GM18505 (cell line): ENCODE results near the gene TBRG4.

Experiments
- ATAC-seq: cut with Tn5 transposase; IDR thresholded peaks from one replicate; pipeline ENCODE4 v1.9.1; 2021; ENCODE audit not compliant: unreplicated experiment
- POLR2A ChIP-seq: IDR thresholded peaks from 4 replicates; pipeline ENCODE4 v1.6.1; 2011; ENCODE audit warnings: borderline replicate concordance; ENCODE audit not compliant: insufficient read depth, insufficient read length; ENCODE audit errors: extremely low read depth

Gene TBRG4

DNA sequence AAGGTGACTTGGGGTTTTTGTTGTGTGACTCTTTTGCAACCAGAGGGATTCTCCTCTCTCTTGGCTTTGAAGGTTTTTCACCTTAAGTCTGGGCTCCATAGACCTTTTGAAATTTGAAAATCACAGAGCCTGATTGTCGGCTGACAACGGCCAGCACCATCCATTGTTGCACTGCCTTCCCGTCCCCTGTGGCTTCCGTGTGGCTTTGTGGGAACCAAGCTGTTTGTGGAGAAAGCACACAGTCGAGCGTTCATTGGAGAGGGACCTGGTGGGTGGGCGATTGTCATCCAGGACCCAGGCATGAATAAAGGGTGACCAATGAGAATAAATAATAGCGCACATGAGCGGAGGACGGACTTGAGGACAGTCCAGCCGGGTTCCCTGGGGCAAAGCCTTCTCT, 38.7 kb upstream of the TBRG4 start:
- no peak for ATAC-seq
- no peak for TF ChIP-seq POLR2A

- no peak for ATAC-seq
- TF ChIP-seq POLR2A: no peak
Measured at GRCh38 chr7:45149606-45150005, 38.1 kb upstream of the TBRG4 start.

DNA sequence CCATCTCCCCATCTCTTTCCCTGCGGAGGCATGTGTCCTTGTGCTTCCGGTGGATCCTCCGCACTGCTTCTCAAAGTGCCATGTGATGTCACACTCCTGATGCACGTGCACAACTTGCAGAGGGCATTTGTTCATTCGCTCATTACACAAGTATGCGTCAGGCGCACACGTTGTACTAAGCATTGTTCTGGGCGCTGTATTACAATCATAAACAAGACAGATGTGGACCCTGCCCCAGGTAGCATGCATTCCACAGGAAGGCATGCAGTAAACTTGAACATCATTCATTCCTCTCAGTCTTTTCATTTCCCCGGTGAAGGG, 37.1 kb upstream of the TBRG4 start:
- no peak for TF ChIP-seq POLR2A
- no peak for ATAC-seq

DNA sequence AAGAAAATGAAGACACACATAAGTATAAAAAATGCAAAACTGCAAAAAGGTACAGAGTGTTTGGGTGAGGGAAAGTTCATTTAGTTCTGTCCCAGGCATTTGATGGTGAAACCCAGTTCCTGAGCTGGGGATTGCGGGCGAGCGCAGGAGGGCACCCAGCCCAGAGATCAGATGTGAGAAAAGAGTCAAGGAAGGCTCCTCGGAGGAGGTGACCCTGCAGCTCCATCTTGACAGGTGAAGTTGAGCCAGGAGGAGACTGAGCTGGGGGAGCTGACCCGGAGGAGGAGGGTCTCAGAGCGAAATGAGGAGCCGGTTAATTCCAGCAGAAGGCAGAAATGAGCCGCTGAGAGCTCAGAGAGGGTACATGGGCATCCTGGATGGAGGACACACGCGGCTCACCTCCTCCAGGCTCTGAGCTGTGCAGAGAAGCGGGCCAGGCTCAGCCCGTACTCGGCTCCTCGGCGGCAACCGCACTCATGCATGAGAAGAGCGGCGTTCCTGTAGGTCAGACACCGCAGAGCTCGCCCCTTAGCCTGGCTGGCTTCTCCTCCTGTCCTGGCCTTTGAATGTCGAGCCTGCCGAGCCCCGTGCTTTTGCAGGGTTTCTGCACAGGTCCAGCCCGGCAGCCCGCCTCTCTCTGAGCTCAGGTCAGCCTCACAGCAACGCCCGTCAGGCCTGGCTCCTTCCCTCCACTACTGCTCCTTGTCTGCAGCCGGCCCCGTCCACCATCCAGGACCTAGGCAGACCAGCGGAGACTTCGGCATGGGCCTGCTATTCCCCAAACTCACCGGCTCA, 36.6 kb upstream of the TBRG4 start:
- no peak for TF ChIP-seq POLR2A
- ATAC-seq: no peak

DNA sequence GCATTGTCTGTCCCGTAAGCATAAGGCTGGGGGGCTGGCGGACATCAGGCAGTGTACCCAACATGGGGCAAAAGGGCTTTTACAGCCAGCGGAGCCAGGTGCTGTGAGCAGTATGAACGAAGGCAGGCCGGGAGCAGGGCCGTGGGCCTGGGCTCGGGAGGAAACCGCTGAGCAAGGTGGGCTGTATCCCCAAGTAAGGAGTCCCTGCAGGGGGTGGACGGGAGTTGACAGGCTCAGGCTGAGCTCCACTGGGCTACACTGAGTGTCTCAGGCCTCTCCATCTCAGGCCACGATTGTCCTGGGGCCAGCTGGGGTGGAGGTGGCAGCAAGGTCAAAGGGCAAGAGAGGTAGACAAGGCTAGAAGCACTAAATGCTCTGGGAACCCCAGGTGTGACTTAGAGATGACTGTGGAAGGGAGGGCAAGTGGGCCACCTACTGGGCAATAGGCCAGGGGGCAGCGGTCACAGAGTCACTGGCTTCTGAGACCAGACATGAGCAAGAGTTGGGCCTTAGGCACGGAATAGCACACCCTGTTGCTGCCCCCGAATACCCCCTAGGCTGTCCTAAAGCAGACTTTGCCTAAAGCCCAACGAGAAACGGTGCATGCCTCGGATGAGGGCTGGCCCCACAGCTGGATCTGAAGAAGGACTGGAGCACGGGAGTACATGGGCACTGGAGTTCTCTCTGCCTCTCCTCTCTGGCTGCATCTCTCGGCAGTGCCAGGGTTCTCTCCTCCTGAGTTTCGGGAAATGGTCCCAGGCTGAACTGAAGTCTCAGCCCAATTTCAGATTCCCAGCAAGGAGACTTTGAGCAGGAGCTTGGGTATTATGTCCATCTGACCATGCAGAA, 35.3 kb upstream of the TBRG4 start:
- TF ChIP-seq POLR2A: no peak
- no peak for ATAC-seq

DNA sequence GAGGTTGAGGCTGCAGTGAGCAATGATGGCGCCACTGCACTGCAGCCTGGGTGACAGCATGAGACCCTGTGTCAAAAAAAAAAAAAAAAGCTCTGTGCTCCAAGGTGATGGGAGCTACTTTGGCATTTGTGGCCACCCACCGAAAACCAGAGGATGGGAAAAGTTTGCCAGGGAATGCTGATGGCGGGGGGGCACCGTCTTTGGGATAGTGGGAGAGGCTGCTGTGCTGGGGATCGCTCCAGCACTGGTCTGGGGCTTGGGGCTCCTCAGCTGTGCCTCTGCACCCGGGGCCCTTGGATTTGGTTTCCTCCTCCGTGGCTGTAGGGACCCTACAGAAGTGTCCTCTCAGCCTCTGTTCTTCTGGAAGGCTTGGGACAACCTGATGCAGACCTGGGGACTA, 34.4 kb upstream of the TBRG4 start:
- no peak for ATAC-seq
- no peak for TF ChIP-seq POLR2A

DNA sequence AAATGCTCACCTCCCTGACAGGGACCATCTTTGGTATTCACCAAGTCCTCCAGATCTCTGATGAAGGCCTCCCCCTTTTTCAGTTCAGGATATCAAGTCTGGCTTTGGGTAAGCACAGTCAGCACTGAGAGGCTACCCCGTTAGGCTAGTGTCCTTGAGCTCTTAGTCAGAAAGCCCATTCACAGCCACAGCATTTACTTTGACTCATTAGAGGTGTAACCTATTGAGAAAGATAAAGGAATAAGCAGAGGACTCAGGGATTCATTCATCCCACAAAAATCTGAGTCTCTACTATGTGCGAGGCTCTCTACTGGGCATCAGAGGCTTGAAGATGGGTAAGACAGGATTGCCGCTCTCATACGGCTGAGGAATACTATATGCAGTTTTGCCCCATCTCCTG, 32.1 kb upstream of the TBRG4 start:
- ATAC-seq: no peak
- TF ChIP-seq POLR2A: no peak

GRCh38 chr7:45140827-45141226, 29.3 kb upstream of the TBRG4 start:
- no peak for TF ChIP-seq POLR2A
- no peak for ATAC-seq

DNA sequence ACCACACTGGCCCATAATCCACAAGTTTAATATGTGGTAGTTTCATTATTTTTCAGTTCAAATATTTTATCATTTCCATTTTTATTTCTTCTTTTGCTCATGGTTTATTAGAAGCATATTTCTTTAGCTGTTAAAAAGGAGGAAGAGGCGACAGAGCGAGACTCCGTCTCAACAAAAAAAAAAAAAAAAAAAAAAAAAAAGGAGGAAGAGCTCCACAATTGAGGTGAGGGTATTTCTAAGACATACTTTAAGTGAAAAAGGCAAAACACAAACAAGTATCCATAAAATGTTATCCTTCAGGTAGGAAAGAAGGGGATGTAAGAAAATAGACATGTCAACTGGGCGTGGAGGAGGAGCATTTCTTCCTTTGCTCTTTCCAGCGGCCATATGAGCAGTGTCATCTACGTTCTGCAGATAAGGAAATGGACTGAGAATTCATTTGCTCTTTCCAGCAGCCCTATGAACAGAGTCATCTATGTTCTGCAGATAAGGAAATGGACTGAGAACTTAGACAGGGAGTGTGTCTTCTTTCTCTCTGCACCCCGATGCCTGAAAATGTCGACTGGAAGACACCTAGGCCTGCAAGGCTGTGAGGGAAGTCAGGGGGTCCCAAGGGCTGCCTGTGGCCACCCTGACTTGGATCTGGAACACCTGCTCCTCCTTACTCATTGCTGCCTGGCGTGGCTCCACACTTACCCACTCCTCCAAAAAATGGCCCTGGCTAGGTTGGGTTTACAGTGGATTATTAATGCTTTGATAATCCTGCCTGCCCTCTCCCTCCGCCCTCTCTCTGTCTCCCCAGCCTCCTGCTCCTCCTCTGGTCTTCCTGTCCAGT, 27.2 kb upstream of the TBRG4 start:
- no peak for ATAC-seq
- no peak for TF ChIP-seq POLR2A

GRCh38 chr7:45136106-45137060, 24.9 kb upstream of the TBRG4 start:
- no peak for ATAC-seq
- no peak for TF ChIP-seq POLR2A

DNA sequence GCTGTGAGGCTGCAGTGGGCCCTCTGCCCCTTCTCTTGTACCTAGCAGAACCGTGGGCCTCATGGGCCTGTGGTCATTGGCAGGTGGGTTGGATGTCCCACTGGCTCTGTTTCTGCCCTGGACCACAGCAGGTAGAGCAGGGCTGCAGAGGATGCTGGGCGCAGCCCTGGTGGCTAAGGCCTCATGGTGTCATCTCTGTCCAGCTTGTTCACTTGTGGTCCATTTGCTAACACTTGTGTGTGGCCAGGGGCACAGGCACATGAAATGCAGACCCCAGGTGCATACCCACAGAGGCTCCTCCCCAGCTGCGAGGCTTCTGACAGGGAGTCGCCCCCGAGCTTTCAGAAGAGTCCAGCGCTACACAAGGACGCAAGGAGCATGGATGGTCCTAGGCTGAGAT, 22.4 kb upstream of the TBRG4 start:
- TF ChIP-seq POLR2A: no peak
- ATAC-seq: no peak

DNA sequence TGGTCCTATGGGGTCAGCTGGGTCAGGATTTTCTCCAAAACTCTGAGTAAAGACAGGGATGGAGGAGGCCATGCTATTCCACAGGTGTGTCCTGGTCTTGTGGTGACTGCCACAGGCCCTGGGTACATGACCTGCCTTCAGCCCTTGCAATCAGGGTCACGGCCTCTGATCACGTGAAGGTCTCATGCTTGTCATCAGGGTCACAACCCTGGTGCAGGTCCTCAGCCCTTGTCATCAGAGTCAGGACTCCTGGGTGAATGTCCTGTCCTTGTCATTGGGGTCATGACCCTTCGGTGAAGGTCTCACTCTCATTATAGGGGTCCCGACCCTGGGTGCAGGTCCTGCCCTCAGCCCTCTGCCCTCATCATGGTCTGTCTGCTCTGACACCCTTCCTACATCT, 21.9 kb upstream of the TBRG4 start:
- no peak for TF ChIP-seq POLR2A
- ATAC-seq: no peak
